Lower lobe of right lung (tissue), 2 donors: ENCODE data around the gene FAM240A. TPM values are rescaled to one million over a fixed set of nuclear protein-coding genes. Genes with fewer than 3 reads are reported as not detected.

ENCODE experiments used
- ATAC-seq, 2 donors: fragments of 200-7000 bp; cut with Tn5 transposase; one replicate each; pipeline ENCODE4 v1.9.1; 2020 to 2022; ENCODE audit warnings: mild to moderate bottlenecking in 2 of 2, moderate library complexity in 2 of 2
- DNase-seq: peaks from one replicate; pipeline ENCODE4 v3.0.0-alpha.2; 2020
- H3K27ac ChIP-seq: fragments of 200-600 bp; one replicate; pipeline ENCODE4 v1.8.0; 2022
- H3K27me3 ChIP-seq: fragments of 200-600 bp; one replicate; pipeline ENCODE4 v1.8.0; 2022; ENCODE audit warnings: low read depth
- H3K36me3 ChIP-seq: fragments of 200-600 bp; one replicate; pipeline ENCODE4 v1.8.0; 2022; ENCODE audit warnings: mild to moderate bottlenecking
- H3K4me1 ChIP-seq: fragments of 200-600 bp; one replicate; pipeline ENCODE4 v1.8.0; 2022
- H3K4me3 ChIP-seq: fragments of 200-600 bp; one replicate; pipeline ENCODE4 v1.8.0; 2022; ENCODE audit warnings: mild to moderate bottlenecking
- H3K9me3 ChIP-seq: fragments of 200-600 bp; one replicate; pipeline ENCODE4 v1.8.0; 2022
- intact Hi-C: fragments of 100-400 bp; cut with DNase I; formaldehyde crosslinking; loops from one replicate; pipeline ENCODE4 v1.11.0; 2022
- total RNA-seq: library from RNA; stranded (reverse); fragmentation: NEBNext Ultra II Directional; extraction: Animal tissue kit (Norgen Biotek cat#: 25700); gene quantifications from one replicate; pipeline ENCODE4 v1.2.1, GENCODE V29; 2021
- TF ChIP-seq, protein P1 (sequence below): fragments of 200-600 bp; IDR thresholded peaks from one replicate; pipeline ENCODE4 v1.8.0; 2022; ENCODE audit warnings: antibody characterized with exemption, mild to moderate bottlenecking
- donor health status: DM: no; HTN: yes; CAD: no; lungs with severe emphysema.

FAM240A gene
- total RNA-seq, 1 donor from 2014 or later: not detected

DNA sequence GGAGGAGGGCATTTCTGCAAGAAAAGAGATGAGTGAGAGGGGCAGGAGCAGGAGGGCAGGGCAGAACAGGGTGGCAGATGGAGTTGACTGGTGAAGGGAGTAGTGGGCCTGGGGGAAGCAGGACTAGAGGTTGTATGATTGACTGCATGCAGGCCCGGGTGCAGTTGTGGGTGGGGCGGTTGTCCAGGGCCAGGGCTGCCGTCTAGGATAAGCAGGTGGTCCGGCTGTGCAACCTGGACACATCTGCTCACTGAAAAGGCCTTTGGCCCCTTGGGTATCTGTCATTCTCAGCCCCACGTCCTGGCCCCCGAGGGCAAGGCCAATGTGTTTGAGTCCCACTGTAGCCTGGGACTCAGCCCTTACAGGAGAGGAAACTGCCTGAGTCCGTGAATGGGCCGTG lies 55.8 kb downstream of the FAM240A start:
- TF ChIP-seq, protein P1, sequence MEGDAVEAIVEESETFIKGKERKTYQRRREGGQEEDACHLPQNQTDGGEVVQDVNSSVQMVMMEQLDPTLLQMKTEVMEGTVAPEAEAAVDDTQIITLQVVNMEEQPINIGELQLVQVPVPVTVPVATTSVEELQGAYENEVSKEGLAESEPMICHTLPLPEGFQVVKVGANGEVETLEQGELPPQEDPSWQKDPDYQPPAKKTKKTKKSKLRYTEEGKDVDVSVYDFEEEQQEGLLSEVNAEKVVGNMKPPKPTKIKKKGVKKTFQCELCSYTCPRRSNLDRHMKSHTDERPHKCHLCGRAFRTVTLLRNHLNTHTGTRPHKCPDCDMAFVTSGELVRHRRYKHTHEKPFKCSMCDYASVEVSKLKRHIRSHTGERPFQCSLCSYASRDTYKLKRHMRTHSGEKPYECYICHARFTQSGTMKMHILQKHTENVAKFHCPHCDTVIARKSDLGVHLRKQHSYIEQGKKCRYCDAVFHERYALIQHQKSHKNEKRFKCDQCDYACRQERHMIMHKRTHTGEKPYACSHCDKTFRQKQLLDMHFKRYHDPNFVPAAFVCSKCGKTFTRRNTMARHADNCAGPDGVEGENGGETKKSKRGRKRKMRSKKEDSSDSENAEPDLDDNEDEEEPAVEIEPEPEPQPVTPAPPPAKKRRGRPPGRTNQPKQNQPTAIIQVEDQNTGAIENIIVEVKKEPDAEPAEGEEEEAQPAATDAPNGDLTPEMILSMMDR: no peak
- H3K4me3 ChIP-seq: no peak overlapping the region
- peaks cover 14% of the 10 kb centered on the region for H3K36me3 ChIP-seq
- H3K27ac ChIP-seq: no peak overlapping the region
- peaks cover 4% of the 10 kb centered on the region for H3K4me1 ChIP-seq
- no peaks in the 10 kb centered on the region for H3K9me3 ChIP-seq
- intact Hi-C loops: no loop called here
- ATAC-seq: no peak
- H3K27me3 ChIP-seq: no peaks in the 10 kb centered on the region
- peak; percentile 36 for DNase-seq

DNA sequence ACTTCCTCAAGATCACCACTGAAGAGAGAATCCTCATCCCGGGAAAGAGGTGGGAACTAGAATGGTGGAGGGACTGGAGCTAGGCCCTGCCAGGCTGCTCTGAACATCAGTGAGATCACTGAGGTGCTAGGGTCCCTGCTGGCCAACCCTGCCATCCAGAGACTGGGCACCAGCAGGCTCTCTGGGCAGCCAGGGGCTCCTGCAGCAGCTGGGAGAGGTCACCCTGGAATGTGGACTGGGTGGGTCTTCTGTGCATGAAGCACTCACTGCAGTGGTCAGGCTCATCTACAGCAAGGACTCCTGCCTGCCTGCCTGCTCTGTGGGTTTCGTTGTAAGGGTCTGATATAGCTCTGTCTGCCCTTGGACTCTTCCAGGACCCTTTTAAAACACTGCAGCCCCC lies 56.3 kb downstream of the FAM240A start:
- Histone ChIP-seq H3K36me3 (peaks cover 19% of the 10 kb centered on the region), H3K4me1 (no peaks in the 10 kb centered on the region), H3K9me3 (no peaks in the 10 kb centered on the region), H3K27me3 (no peaks in the 10 kb centered on the region), H3K27ac (no peak overlapping the region), H3K4me3 (no peak overlapping the region)
- TF ChIP-seq, protein P1: no peak
- intact Hi-C loops: no loop called here
- DNase-seq (peak; percentile 28), ATAC-seq (no peak)

DNA sequence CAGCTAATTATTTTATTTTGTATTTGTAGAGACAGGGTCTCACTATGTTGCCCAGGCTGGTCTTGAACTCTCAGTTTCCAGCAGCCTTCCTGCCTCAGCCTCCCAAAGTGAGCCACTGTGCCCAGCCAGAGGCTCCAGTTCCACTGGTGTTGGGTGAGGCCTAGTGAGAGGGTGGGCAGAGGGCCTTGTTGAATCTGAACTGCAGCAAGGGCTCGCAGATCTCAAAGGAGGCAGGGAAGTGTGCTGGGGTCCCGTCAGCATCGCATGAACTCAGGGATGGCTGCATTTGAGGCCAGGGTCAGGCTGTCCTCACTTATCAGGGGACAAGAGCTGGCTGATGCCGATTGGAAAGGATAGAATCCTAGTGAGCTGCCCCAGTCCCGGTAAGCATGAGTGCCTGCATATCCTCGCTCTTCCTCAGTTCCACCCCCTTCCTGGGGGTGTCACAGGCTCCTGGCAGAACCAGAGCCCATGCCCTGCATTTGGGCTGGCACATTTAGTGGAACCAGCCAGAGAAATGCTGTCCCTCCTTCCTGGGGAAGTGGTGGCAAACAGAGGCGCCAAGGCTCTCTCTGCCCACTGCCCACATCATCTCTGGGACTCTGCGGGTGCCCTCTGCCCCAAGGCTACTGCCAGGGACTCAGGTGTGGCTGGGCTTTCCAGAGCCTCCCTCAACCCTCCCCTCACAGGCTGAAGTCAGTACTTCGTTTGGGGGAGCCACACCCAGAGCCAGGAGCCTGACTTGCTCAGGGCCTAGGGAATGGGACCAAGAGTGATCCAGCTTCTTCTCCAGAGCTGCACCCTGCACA lies 57.1 kb downstream of the FAM240A start:
- H3K4me1 ChIP-seq: no peaks in the 10 kb centered on the region
- TF ChIP-seq, protein P1: no peak
- no peak overlapping the region for H3K27ac ChIP-seq
- H3K9me3 ChIP-seq: no peaks in the 10 kb centered on the region
- ATAC-seq (peak in 1 of 2 donors; percentile 5), DNase-seq (peak; percentile 20)
- no peak overlapping the region for H3K4me3 ChIP-seq
- H3K36me3 ChIP-seq: peaks cover 27% of the 10 kb centered on the region
- intact Hi-C loops: no loop called here
- H3K27me3 ChIP-seq: no peaks in the 10 kb centered on the region

DNA sequence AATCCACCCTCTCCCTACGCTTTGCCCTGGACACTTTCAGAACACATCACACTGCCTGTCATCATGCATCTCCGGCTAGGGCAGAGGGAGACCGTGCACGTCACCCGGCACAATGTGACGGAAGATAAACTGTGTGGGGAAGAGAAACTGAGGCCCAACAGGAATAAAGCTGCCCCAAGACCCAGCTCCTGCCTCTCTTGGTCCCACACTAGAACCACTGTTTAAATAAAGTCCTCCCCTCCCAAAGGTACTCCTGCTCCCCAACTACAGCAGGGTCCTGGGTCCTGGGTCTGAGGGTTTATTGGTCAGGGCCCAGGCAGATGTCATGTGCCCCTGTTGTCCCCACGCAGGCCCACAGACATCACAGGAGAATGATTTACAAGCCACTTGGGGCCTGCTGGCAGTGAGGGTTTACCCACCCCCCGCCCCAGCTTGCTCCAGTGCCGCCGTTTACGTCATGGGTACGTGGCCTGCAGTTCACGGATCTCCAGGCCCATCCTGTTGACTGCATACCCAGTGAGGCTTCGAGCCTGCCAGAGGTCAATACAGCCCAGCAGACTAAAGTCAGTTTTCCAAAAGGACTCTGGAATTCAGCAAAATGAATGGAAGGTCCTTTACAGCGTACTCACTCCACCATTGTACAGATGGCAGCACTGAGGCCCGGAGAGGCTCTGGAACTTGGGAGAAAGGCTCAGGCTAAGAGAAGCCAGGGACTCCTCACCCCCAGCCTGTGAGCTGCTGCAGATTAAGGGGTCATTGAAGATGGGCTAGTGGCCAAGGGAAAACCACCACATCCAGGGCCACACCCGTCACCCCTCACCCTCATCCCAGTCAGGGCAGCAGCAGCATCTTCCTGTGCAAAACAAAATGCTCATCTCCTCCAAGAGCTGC lies 57.9 kb downstream of the FAM240A start:
- intact Hi-C loops: no loop called here
- no peak for ATAC-seq
- no peaks in the 10 kb centered on the region for H3K9me3 ChIP-seq
- H3K36me3 ChIP-seq: peaks cover 36% of the 10 kb centered on the region
- H3K4me3 ChIP-seq: no peak overlapping the region
- H3K4me1 ChIP-seq: no peaks in the 10 kb centered on the region
- H3K27me3 ChIP-seq: no peaks in the 10 kb centered on the region
- TF ChIP-seq, protein P1: no peak
- DNase-seq: peak; percentile 9
- no peak overlapping the region for H3K27ac ChIP-seq

DNA sequence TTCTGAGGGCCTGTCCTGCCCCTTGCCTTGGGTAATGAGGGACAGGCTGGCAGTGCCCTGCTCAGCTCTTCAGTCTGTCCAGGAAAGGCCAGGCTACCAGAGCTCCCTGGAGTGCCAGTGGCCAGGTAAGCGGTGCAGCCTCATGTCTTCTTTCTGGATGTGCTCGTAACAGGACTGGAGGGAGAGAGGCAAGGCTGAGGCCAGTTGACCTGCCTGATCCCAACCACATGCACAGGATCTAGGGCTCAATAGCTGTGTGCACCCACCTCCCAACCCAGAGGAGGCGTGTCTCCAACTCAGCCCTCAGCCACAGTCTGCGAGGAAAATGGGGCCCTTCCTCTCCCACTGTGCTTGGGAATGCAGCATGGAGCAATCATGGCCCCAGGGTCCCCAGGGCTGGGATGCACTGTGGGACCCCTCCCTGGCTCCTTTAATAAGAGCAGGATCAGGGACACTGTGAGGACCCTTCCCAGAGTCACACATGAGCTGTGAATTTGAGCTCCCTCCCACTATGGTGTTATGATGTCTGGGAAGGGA lies 58.6 kb downstream of the FAM240A start:
- ATAC-seq (no peak), DNase-seq (peak; percentile 19)
- H3K9me3 ChIP-seq: no peaks in the 10 kb centered on the region
- H3K27me3 ChIP-seq: no peaks in the 10 kb centered on the region
- TF ChIP-seq, protein P1: no peak
- intact Hi-C loops: no loop called here
- no peak overlapping the region for H3K27ac ChIP-seq
- H3K4me3 ChIP-seq: no peak overlapping the region
- peaks cover 43% of the 10 kb centered on the region for H3K36me3 ChIP-seq
- no peaks in the 10 kb centered on the region for H3K4me1 ChIP-seq
